ENCODE data around the gene PSMC3IP. TPM values are rescaled to one million over a fixed set of nuclear protein-coding genes. Genes with fewer than 3 reads are reported as not detected.

PSMC3IP gene
- total and polyA plus RNA-seq, 2 donors from 2014 or later, result 3.6 to 5.8 TPM

DNA sequence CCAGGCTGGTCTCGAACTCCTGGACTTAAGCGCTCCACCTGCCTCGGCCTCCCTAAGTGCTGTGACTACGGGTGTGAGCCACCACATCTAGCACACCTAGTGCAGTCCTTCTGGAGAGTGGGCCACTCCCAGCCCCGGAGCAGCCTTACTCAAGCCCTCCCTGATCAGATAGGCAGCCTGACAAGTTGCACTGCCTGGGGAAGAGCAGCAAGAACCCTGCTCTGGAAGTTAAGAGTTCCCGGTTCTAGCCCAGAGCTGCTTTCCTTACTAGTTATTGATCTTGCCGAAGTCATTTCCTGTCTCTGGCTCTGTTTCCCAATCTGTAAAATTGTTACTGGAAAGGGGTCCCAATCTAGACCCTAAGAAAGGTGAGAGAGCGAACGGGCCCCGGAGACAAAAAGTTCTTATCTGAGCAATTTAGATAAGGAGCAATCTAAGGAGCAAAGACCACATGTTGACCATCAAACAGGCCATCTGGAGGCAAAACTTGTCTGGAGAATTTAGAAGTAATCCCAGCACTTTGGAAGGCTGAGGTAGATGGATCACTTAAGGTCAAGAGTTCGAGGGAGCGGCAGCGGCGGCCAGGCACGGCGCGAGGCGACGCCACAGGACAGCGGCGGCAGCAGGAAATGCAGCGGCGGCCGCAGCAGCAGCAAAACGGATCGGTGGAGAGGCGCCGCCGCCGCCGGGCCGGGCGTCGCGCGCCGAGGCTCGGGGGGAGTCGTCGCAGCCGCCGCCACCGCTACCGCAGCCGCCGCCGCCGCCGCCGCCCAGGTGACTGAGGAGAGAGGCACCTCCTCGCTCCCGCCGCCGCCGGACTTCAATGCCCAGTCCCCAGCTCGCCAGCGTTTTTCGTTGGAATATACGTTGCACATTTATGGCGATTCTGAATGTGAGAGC, 45.8 kb downstream of the PSMC3IP start:
- FAIRE-seq (no peak), DNase-seq (peak in 4 of 5 donors; percentile 65 to 89 (median 80))
- Histone ChIP-seq H3K4me1 (ENCODE audit: control insufficient read depth in 2 of 3, insufficient read depth in 2 of 3, low read depth in 1 of 3, low read length in 3 of 3) (peaks cover 4 to 14% (median 8%) of the 10 kb centered on the region in 3 donors), H3K36me3 (ENCODE audit: control insufficient read depth in 2 of 3, insufficient read depth in 3 of 3, low read length in 3 of 3) (no peaks in the 10 kb centered on the region), H3K27me3 (ENCODE audit: control insufficient read depth, insufficient read depth, low read length) (no peaks in the 10 kb centered on the region), H3K4me3 (ENCODE audit: low read length in 3 of 3) (peak overlapping the region; percentile 48 to 61 (median 55)), H3K9ac (ENCODE audit: low read length in 3 of 3) (no peak overlapping the region), H3K9me3 (ENCODE audit: control insufficient read depth in 2 of 3, insufficient read depth in 1 of 3, low read length in 3 of 3) (no peaks in the 10 kb centered on the region), H3K27ac (ENCODE audit: low read depth in 2 of 2, low read length in 2 of 2) (peak overlapping the region; percentile 59 to 67)
- TF ChIP-seq, protein P1, sequence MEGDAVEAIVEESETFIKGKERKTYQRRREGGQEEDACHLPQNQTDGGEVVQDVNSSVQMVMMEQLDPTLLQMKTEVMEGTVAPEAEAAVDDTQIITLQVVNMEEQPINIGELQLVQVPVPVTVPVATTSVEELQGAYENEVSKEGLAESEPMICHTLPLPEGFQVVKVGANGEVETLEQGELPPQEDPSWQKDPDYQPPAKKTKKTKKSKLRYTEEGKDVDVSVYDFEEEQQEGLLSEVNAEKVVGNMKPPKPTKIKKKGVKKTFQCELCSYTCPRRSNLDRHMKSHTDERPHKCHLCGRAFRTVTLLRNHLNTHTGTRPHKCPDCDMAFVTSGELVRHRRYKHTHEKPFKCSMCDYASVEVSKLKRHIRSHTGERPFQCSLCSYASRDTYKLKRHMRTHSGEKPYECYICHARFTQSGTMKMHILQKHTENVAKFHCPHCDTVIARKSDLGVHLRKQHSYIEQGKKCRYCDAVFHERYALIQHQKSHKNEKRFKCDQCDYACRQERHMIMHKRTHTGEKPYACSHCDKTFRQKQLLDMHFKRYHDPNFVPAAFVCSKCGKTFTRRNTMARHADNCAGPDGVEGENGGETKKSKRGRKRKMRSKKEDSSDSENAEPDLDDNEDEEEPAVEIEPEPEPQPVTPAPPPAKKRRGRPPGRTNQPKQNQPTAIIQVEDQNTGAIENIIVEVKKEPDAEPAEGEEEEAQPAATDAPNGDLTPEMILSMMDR (IDR thresholded peaks at IDR 0.05; ENCODE audit: borderline replicate concordance, extremely low read depth, insufficient read depth), result peak; percentile 43
- intact Hi-C loops (cut with DNase I), result no loop called here

DNA sequence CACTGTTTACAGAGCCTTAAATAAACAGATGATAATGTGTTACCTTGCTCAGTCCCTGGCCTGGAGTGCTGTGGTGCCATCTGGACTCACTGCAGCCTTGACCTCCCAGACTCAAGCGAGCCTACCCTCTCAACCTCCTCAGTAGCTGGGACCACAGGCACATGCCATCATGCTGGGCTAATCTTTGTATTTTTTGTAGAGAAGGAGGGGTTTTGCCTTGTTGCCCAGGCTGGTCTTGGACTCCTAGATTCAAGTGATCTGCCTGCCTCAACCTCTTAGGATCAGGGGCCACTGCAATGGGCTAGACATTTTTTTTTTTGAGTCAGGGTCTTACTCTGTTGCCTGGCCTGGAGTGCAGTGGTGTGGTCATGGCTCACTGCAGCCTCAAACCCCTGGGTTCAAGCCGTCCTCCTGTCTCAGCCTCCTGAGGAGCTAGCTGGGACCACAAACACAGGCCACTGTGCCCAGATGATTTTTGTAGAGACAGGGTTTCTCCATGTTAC, 46.5 kb downstream of the PSMC3IP start:
- FAIRE-seq, result no peak
- Histone ChIP-seq H3K36me3 (ENCODE audit: control insufficient read depth in 2 of 3, insufficient read depth in 3 of 3, low read length in 3 of 3) (no peaks in the 10 kb centered on the region), H3K27ac (ENCODE audit: low read depth in 2 of 2, low read length in 2 of 2) (no peak overlapping the region), H3K4me3 (ENCODE audit: low read length in 3 of 3) (no peak overlapping the region), H3K9ac (ENCODE audit: low read length in 3 of 3) (no peak overlapping the region), H3K9me3 (ENCODE audit: control insufficient read depth in 2 of 3, insufficient read depth in 1 of 3, low read length in 3 of 3) (no peaks in the 10 kb centered on the region), H3K4me1 (ENCODE audit: control insufficient read depth in 2 of 3, insufficient read depth in 2 of 3, low read depth in 1 of 3, low read length in 3 of 3) (peaks cover 4 to 14% (median 8%) of the 10 kb centered on the region in 3 donors), H3K27me3 (ENCODE audit: control insufficient read depth, insufficient read depth, low read length) (no peaks in the 10 kb centered on the region)
- intact Hi-C loops (cut with DNase I), result no loop called here
- TF ChIP-seq, protein P1 (IDR thresholded peaks at IDR 0.05; ENCODE audit: borderline replicate concordance, extremely low read depth, insufficient read depth), result no peak
- no peak for DNase-seq

DNA sequence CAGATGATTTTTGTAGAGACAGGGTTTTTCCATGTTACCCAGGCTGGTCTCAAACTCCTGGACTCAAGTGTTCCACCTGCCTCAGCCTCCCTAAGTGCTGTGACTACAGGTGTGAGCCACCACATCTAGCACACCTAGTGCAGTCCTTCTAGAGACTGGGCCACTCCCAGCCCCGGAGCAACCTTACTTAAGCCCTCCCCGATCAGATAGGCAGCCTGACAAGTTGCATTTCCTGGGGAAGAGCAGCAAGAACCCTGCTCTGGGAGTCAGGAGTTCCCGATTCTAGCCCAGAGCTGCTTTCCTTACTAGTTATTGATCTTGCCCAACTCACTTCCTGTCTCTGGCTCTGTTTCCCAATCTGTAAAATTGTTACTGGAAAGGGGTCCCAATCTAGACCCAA, 48.5 kb downstream of the PSMC3IP start:
- Histone ChIP-seq H3K9ac (ENCODE audit: low read length in 3 of 3) (no peak overlapping the region), H3K36me3 (ENCODE audit: control insufficient read depth in 2 of 3, insufficient read depth in 3 of 3, low read length in 3 of 3) (no peaks in the 10 kb centered on the region), H3K9me3 (ENCODE audit: control insufficient read depth in 2 of 3, insufficient read depth in 1 of 3, low read length in 3 of 3) (no peaks in the 10 kb centered on the region), H3K27me3 (ENCODE audit: control insufficient read depth, insufficient read depth, low read length) (no peaks in the 10 kb centered on the region), H3K27ac (ENCODE audit: low read depth in 2 of 2, low read length in 2 of 2) (no peak overlapping the region), H3K4me3 (ENCODE audit: low read length in 3 of 3) (no peak overlapping the region), H3K4me1 (ENCODE audit: control insufficient read depth in 2 of 3, insufficient read depth in 2 of 3, low read depth in 1 of 3, low read length in 3 of 3) (peaks cover 0 to 6% (median 2%) of the 10 kb centered on the region in 3 donors)
- FAIRE-seq, result no peak
- intact Hi-C loops (cut with DNase I), result no loop called here
- TF ChIP-seq, protein P1 (IDR thresholded peaks at IDR 0.05; ENCODE audit: borderline replicate concordance, extremely low read depth, insufficient read depth), result no peak
- DNase-seq, result no peak

Measured in kidney (tissue), 14 donors.